Stomach (tissue), 4 donors: ENCODE data around the gene TTLL11.

Experiments
- EP300 ChIP-seq: sonication (generic); formaldehyde crosslinking; IDR thresholded peaks from one replicate; pipeline ENCODE4 v1.6.1; 2017; ENCODE audit warnings: antibody characterized with exemption
- POLR2AphosphoS5 ChIP-seq, 3 donors: sonication (generic); formaldehyde crosslinking; IDR thresholded peaks; one replicate each; pipeline ENCODE4 v1.6.1; 2016; ENCODE audit warnings: antibody characterized with exemption in 3 of 3
- TF ChIP-seq, protein P1 (sequence below), 7 experiments: fragments of 450-650 bp in 4 of 7; fragments of 200-600 bp in 3 of 7; sonication (generic) in 3 of 7; IDR thresholded peaks; one replicate each; pipeline ENCODE4 v1.5.1; 2016 to 2019; ENCODE audit warnings: antibody characterized with exemption in 7 of 7, control low read depth in 2 of 7, mild to moderate bottlenecking in 1 of 7

DNA sequence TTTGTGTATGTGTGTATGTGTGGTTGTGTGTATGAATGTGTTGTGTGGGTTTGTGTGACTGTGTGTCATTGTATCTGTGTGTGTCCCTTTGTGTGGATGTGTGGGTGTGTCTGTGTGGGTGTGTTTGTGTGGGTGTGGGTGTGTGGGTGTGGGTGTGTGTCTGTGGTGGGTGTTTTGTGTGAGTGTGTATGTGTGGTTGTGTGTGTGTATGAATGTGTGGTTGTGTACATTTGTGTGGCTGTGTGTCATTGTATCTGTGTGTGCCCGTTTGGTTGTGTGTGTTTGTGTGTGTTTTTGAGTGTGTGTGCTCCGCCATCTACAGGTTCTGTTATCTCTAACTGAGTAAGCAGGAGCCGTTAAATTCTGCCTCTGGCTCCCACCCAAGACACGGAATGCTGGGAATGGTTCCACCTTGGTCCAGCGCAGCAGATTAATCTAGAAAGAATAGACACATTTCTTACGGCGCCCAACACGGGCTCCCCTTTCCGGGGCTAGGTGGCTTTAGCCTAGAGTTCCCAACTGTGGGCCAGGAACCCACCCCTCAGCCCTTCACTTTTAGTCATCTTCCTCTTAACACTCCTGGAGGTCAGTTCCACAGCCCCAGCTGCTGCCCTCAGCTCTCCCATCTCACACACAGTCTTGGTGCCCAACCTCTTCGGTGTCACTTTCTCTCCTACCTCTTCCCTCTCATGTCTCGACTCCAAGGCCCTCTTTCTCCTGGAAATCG lies 197.1 kb downstream of the TTLL11 start:
- TF ChIP-seq POLR2AphosphoS5 (IDR thresholded peaks at IDR 0.05) (no peak), EP300 (no peak)
- TF ChIP-seq, protein P1, sequence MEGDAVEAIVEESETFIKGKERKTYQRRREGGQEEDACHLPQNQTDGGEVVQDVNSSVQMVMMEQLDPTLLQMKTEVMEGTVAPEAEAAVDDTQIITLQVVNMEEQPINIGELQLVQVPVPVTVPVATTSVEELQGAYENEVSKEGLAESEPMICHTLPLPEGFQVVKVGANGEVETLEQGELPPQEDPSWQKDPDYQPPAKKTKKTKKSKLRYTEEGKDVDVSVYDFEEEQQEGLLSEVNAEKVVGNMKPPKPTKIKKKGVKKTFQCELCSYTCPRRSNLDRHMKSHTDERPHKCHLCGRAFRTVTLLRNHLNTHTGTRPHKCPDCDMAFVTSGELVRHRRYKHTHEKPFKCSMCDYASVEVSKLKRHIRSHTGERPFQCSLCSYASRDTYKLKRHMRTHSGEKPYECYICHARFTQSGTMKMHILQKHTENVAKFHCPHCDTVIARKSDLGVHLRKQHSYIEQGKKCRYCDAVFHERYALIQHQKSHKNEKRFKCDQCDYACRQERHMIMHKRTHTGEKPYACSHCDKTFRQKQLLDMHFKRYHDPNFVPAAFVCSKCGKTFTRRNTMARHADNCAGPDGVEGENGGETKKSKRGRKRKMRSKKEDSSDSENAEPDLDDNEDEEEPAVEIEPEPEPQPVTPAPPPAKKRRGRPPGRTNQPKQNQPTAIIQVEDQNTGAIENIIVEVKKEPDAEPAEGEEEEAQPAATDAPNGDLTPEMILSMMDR (IDR thresholded peaks at IDR 0.05), result peak in 1 of 7 experiments; percentile 16
